HG03432 (cell line): Measurements from ENCODE around the gene MMP14.
A peak's percentile ranks its signal among the peaks of the same experiment; 100 is the strongest.
"Not testable (repeated sequence)": the region's sequence is repeated elsewhere in the genome, so short reads cannot be mapped to it uniquely, and the experiment has no call there.

Experiments used
- ATAC-seq: cut with Tn5 transposase; IDR thresholded peaks from one replicate; pipeline ENCODE4 v1.9.1; 2021; ENCODE audit warnings: mild to moderate bottlenecking, moderate library complexity; ENCODE audit not compliant: unreplicated experiment

MMP14 gene

GRCh38 chr14:22836301-22837113 is at the start of gene MMP14:
Gene MMP14 (plus strand): TSS chr14:22836585. CDS start chr14:22836818, 233 bp downstream.
- ATAC-seq, result no peak

GRCh38 chr14:22786685-22787084 is 49.7 kb upstream of the MMP14 start:
- no peak for ATAC-seq

- no peak for ATAC-seq
Observed at GRCh38 chr14:22791301-22791700, 45.1 kb upstream of the MMP14 start.

GRCh38 chr14:22792158-22792557 is 44.2 kb upstream of the MMP14 start:
- ATAC-seq, result no peak

GRCh38 chr14:22793550-22793949 is 42.8 kb upstream of the MMP14 start:
- ATAC-seq, result not testable (repeated sequence)

GRCh38 chr14:22793976-22794375 is 42.4 kb upstream of the MMP14 start:
- ATAC-seq, result no peak

- peak; percentile 41 for ATAC-seq
Observed at GRCh38 chr14:22794551-22794951, 41.8 kb upstream of the MMP14 start.

- ATAC-seq, result peak; percentile 64
Observed at GRCh38 chr14:22796087-22796707, 40.2 kb upstream of the MMP14 start.

- no peak for ATAC-seq
Observed at GRCh38 chr14:22797017-22797917, 39.1 kb upstream of the MMP14 start.

- ATAC-seq, result no peak
Observed at GRCh38 chr14:22798528-22798927, 37.9 kb upstream of the MMP14 start.

- ATAC-seq, result no peak
Observed at GRCh38 chr14:22800346-22800745, 36.0 kb upstream of the MMP14 start.

GRCh38 chr14:22801716-22802115 is 34.7 kb upstream of the MMP14 start:
- ATAC-seq, result no peak

GRCh38 chr14:22802860-22803686 is 33.3 kb upstream of the MMP14 start:
- ATAC-seq, result peak; percentile 64

- ATAC-seq, result peak; percentile 52
Observed at GRCh38 chr14:22803687-22803974, 32.8 kb upstream of the MMP14 start.

GRCh38 chr14:22805235-22805634 is 31.1 kb upstream of the MMP14 start:
- not testable (repeated sequence) for ATAC-seq

GRCh38 chr14:22807432-22808087 is 28.8 kb upstream of the MMP14 start:
- no peak for ATAC-seq

GRCh38 chr14:22808388-22809209 is 27.8 kb upstream of the MMP14 start:
- ATAC-seq, result no peak

GRCh38 chr14:22811722-22812121 is 24.7 kb upstream of the MMP14 start:
- ATAC-seq, result no peak

- ATAC-seq, result no peak
Observed at GRCh38 chr14:22812744-22813143, 23.6 kb upstream of the MMP14 start.
